SK-N-SH (cell line): Measurements from ENCODE around the gene PYCR2.

ENCODE experiments used
- CTCF ChIP-seq: fragments of 200-600 bp; sonication (generic); IDR thresholded peaks from 2 replicates; pipeline ENCODE4 v1.6.1; 2017; ENCODE audit warnings: antibody characterized with exemption, mild to moderate bottlenecking, moderate library complexity
- EP300 ChIP-seq, 2 experiments: IDR thresholded peaks; 2 replicates each; pipeline versions ENCODE4 v1.4.0 to v1.6.1; 2012; ENCODE audit warnings: borderline replicate concordance in 1 of 2, low read depth in 1 of 2, low read length in 1 of 2
- EZH2phosphoT487 ChIP-seq: fragments of 200-600 bp; sonication (generic); IDR thresholded peaks from 2 replicates; pipeline ENCODE4 v1.6.1; 2017; ENCODE audit warnings: low read depth, mixed run types, mild to moderate bottlenecking, antibody characterized with exemption, moderate library complexity, borderline replicate concordance
- GATA2 ChIP-seq: sonication (generic); formaldehyde crosslinking; IDR thresholded peaks from 2 replicates; pipeline ENCODE4 v1.5.0; 2020; ENCODE audit warnings: mild to moderate bottlenecking, missing genetic modification reagents
- NFIC ChIP-seq: IDR thresholded peaks from 2 replicates; pipeline ENCODE4 v1.4.0; 2012; ENCODE audit warnings: borderline replicate concordance
- POLR2AphosphoS5 ChIP-seq: IDR thresholded peaks from 2 replicates; pipeline ENCODE4 v1.6.1; 2012; ENCODE audit warnings: low read depth, low read length
- REST ChIP-seq: IDR thresholded peaks from 2 replicates; pipeline ENCODE4 v1.6.1; 2012; ENCODE audit warnings: mild to moderate bottlenecking, low read depth, low read length, moderate library complexity
- TAF1 ChIP-seq: IDR thresholded peaks from 2 replicates; pipeline ENCODE4 v1.6.1; 2012; ENCODE audit warnings: low read depth, mild to moderate bottlenecking, low read length, moderate library complexity, borderline replicate concordance
- TEAD4 ChIP-seq: IDR thresholded peaks from 2 replicates; pipeline ENCODE4 v1.4.0; 2012; ENCODE audit warnings: mild to moderate bottlenecking, borderline replicate concordance; ENCODE audit not compliant: insufficient read depth

DNA sequence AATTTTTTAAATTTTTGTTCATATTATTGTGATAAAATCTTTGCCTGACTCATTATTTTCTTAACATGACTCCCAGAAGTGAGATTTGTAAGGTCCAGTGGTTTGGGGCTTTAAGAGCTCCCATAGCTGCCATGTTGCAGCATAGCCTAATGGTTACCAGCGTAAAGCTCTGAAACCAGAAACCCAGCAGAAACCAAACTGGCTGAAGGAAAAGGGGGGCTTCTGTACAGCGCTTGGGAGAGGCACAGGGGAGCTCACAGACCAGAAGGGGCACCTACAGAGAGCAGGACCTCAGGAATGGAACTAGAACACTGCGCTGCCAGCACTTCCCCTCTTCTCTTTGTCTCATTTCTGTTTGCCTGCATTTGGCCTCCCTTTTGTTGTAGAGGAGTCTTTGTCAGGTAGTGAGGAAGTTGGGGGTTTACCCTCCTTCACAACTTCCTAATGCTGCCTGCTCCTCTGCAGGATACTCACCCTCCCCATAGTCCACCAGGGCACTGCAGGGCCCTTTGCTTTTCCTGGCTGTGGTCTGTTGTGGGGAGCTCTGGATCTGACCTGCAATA is 2.6 kb upstream of the PYCR2 start:
- TF ChIP-seq CTCF = no peak
- TF ChIP-seq TAF1 = no peak
- no peak for TF ChIP-seq GATA2 (CRISPR knock-in tag)
- no peak for TF ChIP-seq REST
- TF ChIP-seq POLR2AphosphoS5 = no peak
- TF ChIP-seq EZH2phosphoT487 = no peak
- TF ChIP-seq EP300 (IDR thresholded peaks at IDR 0.05; ENCODE audit: borderline replicate concordance in 1 of 2, low read depth in 1 of 2, low read length in 1 of 2) = no peak
- no peak for TF ChIP-seq NFIC
- TF ChIP-seq TEAD4 = no peak
